ENCODE results near the gene KIF26B.

Gene KIF26B

GRCh38 chr1:245549996-245550719, 395.4 kb downstream of the KIF26B start:
- DNase-seq: no peak
- H3K4me3 ChIP-seq (ENCODE audit: low read depth, low read length): no peak overlapping the region
- H3K27ac ChIP-seq: no peak overlapping the region
- TF ChIP-seq, protein P1, sequence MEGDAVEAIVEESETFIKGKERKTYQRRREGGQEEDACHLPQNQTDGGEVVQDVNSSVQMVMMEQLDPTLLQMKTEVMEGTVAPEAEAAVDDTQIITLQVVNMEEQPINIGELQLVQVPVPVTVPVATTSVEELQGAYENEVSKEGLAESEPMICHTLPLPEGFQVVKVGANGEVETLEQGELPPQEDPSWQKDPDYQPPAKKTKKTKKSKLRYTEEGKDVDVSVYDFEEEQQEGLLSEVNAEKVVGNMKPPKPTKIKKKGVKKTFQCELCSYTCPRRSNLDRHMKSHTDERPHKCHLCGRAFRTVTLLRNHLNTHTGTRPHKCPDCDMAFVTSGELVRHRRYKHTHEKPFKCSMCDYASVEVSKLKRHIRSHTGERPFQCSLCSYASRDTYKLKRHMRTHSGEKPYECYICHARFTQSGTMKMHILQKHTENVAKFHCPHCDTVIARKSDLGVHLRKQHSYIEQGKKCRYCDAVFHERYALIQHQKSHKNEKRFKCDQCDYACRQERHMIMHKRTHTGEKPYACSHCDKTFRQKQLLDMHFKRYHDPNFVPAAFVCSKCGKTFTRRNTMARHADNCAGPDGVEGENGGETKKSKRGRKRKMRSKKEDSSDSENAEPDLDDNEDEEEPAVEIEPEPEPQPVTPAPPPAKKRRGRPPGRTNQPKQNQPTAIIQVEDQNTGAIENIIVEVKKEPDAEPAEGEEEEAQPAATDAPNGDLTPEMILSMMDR (IDR thresholded peaks at IDR 0.05; ENCODE audit: low read depth, low read length, missing control alignments): no peak
- in situ Hi-C loops (cut with HindIII; ENCODE audit: low pct_ligation_motif_present, low sequenced_read_pairs): no loop called here
- H3K27me3 ChIP-seq (replicated peaks): no peaks in the 10 kb centered on the region
- no peaks in the 10 kb centered on the region for H3K36me3 ChIP-seq (replicated peaks)

DNA sequence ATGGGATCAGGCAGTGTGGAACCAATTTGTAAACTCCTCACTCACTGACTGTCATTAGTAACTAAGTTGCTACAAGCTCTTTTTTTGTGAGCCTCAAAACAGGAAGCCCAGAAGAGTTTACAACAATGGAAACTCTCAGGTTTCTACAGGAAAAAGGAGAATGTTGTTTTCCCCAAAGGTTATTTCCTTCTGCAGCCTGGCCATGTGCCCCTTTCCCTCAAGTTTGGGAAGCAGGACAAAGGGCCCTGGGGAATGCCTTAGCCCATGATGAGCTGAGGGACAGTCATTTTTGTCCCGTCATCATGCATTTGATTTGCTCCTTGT, 395.9 kb downstream of the KIF26B start:
- Histone ChIP-seq H3K4me3 (ENCODE audit: low read depth, low read length) (no peak overlapping the region), H3K27ac (no peak overlapping the region), H3K27me3 (replicated peaks) (no peaks in the 10 kb centered on the region), H3K36me3 (replicated peaks) (no peaks in the 10 kb centered on the region)
- in situ Hi-C loops (cut with HindIII; ENCODE audit: low pct_ligation_motif_present, low sequenced_read_pairs): no loop called here
- no peak for DNase-seq
- TF ChIP-seq, protein P1 (IDR thresholded peaks at IDR 0.05; ENCODE audit: low read depth, low read length, missing control alignments): no peak

DNA sequence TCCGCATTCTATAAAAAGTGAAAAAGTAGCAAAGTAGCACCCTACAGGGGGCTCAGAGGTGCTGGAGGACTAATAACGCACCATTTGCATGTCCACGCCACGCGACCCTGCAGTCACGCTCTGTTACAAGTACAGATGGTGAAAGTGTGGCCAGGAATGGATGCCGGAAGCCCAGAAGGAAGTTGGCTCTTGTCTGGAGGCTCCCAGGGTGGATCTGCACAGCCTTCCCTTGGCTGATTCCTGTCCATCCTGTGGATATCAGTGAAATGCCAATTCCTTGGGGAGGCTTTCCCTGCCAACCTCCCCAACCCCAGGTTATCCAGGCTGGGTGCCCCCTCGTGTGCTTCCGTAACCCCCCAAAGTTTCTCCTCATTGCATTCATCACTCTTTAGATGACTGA, 396.8 kb downstream of the KIF26B start:
- Histone ChIP-seq H3K4me3 (ENCODE audit: low read depth, low read length) (no peak overlapping the region), H3K27ac (no peak overlapping the region), H3K27me3 (replicated peaks) (no peaks in the 10 kb centered on the region), H3K36me3 (replicated peaks) (no peaks in the 10 kb centered on the region)
- TF ChIP-seq, protein P1 (IDR thresholded peaks at IDR 0.05; ENCODE audit: low read depth, low read length, missing control alignments): no peak
- no peak for DNase-seq
- in situ Hi-C loops (cut with HindIII; ENCODE audit: low pct_ligation_motif_present, low sequenced_read_pairs): no loop called here

DNA sequence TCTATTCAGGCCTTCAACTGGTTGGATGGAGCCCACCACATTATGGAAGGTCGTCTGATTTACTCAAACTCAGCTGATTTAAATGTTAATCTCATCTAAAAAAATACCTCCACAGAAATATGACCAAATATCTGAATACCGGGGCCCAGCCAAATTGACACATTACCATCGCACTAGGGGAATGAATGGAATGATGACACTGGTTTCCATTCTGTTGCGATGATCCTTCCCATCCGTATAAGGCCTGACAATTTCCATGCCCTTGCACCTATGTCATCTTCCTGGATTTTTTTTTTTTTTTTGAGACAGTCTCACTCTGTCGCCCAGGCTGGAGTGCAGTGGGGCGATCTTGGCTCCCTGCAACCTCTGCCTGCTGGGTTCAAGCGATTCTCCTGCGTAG, 397.5 kb downstream of the KIF26B start:
- DNase-seq: no peak
- Histone ChIP-seq H3K4me3 (ENCODE audit: low read depth, low read length) (no peak overlapping the region), H3K36me3 (replicated peaks) (no peaks in the 10 kb centered on the region), H3K27ac (no peak overlapping the region), H3K27me3 (replicated peaks) (no peaks in the 10 kb centered on the region)
- in situ Hi-C loops (cut with HindIII; ENCODE audit: low pct_ligation_motif_present, low sequenced_read_pairs): no loop called here
- TF ChIP-seq, protein P1 (IDR thresholded peaks at IDR 0.05; ENCODE audit: low read depth, low read length, missing control alignments): no peak

- in situ Hi-C loops (cut with HindIII; ENCODE audit: low pct_ligation_motif_present, low sequenced_read_pairs): no loop called here
- H3K27ac ChIP-seq: no peak overlapping the region
- no peaks in the 10 kb centered on the region for H3K36me3 ChIP-seq (replicated peaks)
- H3K4me3 ChIP-seq (ENCODE audit: low read depth, low read length): no peak overlapping the region
- DNase-seq: no peak
- TF ChIP-seq, protein P1 (IDR thresholded peaks at IDR 0.05; ENCODE audit: low read depth, low read length, missing control alignments): no peak
- no peaks in the 10 kb centered on the region for H3K27me3 ChIP-seq (replicated peaks)
These were observed 401.3 kb downstream of the KIF26B start for GRCh38 chr1:245556057-245556456.

DNA sequence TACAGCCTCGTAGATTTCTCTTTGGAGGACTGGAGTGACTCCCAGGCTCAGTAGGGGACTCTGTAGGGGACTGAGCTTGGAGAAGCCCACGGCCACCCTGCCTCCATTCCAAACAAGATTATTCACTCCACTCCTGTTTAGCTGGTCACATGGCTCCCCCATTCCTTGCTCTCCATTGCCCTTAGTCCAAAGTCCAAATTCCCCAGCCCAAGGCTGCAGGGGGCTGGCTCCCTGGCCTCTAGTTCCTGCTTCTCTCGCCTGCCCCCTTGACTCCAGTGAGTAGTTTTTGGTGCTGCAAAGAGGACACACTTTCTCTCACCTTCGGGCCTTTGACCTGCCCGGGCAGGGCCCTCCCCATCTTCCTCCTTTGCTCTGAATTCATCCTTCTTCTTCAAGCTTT, 403.3 kb downstream of the KIF26B start:
- H3K27me3 ChIP-seq (replicated peaks): no peaks in the 10 kb centered on the region
- H3K36me3 ChIP-seq (replicated peaks): no peaks in the 10 kb centered on the region
- no peak overlapping the region for H3K27ac ChIP-seq
- TF ChIP-seq, protein P1 (IDR thresholded peaks at IDR 0.05; ENCODE audit: low read depth, low read length, missing control alignments): no peak
- in situ Hi-C loops (cut with HindIII; ENCODE audit: low pct_ligation_motif_present, low sequenced_read_pairs): no loop called here
- H3K4me3 ChIP-seq (ENCODE audit: low read depth, low read length): no peak overlapping the region
- DNase-seq: no peak

Data from brain microvascular endothelial cell (primary cell).